Neural cell (in vitro differentiated cells): ENCODE data around the gene SCUBE2. TPM values are rescaled to one million over a fixed set of nuclear protein-coding genes. Genes with fewer than 3 reads are reported as not detected.

Source experiments
- H2AFZ ChIP-seq: fragments of 200-600, 300-800 bp; sonication (generic), shearing (Covaris generic); 2 replicates; pipeline ENCODE4 v1.6.0; 2014; ENCODE audit warnings: low read depth, mild to moderate bottlenecking, antibody characterized with exemption, low read length, moderate library complexity
- H3F3A ChIP-seq: fragments of 200-600 bp; shearing (Covaris generic); 2 replicates; pipeline ENCODE4 v1.6.1; 2016; ENCODE audit warnings: mild to moderate bottlenecking, moderate library complexity, mixed read lengths, antibody characterized with exemption, low read length; ENCODE audit not compliant: insufficient read depth, poor library complexity, severe bottlenecking
- H3K27ac ChIP-seq: fragments of 200-600, 300-800 bp; sonication (generic), shearing (Covaris generic); 2 replicates; pipeline ENCODE4 v1.5.1; 2014; ENCODE audit warnings: mild to moderate bottlenecking, low read length, moderate library complexity
- H3K27me3 ChIP-seq: fragments of 300-800, 200-600 bp; sonication (generic), shearing (Covaris generic); 2 replicates; pipeline ENCODE4 v1.6.0; 2014; ENCODE audit warnings: mild to moderate bottlenecking, low read depth, low read length, moderate library complexity; ENCODE audit not compliant: insufficient read depth
- H3K36me3 ChIP-seq: fragments of 300-800, 200-600 bp; sonication (generic), shearing (Covaris generic); 2 replicates; pipeline ENCODE4 v1.5.1; 2014; ENCODE audit warnings: mild to moderate bottlenecking, antibody characterized with exemption, low read length, moderate library complexity; ENCODE audit not compliant: insufficient read depth
- H3K4me2 ChIP-seq: fragments of 300-800, 200-600 bp; sonication (generic), shearing (Covaris generic); 2 replicates; pipeline ENCODE4 v1.6.0; 2014; ENCODE audit warnings: mild to moderate bottlenecking, low read length
- H3K4me3 ChIP-seq: fragments of 300-800, 200-600 bp; sonication (generic), shearing (Covaris generic); 2 replicates; pipeline ENCODE4 v1.5.1; 2014; ENCODE audit warnings: mild to moderate bottlenecking, low read length, moderate library complexity
- H3K79me2 ChIP-seq: fragments of 200-600 bp; shearing (Covaris generic); replicated peaks from 2 replicates; pipeline ENCODE4 v1.6.0; 2014; ENCODE audit warnings: mild to moderate bottlenecking, low read length, moderate library complexity; ENCODE audit not compliant: insufficient read depth
- H3K9ac ChIP-seq: fragments of 300-800, 200-600 bp; sonication (generic), shearing (Covaris generic); 2 replicates; pipeline ENCODE4 v1.6.1; 2016; ENCODE audit warnings: mild to moderate bottlenecking, low read length, mixed read lengths
- H3K9me2 ChIP-seq: fragments of 200-600 bp; shearing (Covaris generic); 2 replicates; pipeline ENCODE4 v1.6.1; 2016; ENCODE audit warnings: mild to moderate bottlenecking, low read length, mixed read lengths; ENCODE audit not compliant: insufficient read depth
- H3K9me3 ChIP-seq: fragments of 200-600, 300-800 bp; sonication (generic), shearing (Covaris generic); 2 replicates; pipeline ENCODE4 v1.6.1; 2016; ENCODE audit warnings: mild to moderate bottlenecking, mixed run types, low read length, moderate library complexity, mixed read lengths
- H4K20me1 ChIP-seq: fragments of 200-600 bp; shearing (Covaris generic); 2 replicates; pipeline ENCODE4 v1.6.1; 2016; ENCODE audit warnings: mild to moderate bottlenecking, mixed run types; ENCODE audit not compliant: insufficient read depth
- CTCF ChIP-seq: fragments of 450-650 bp; IDR thresholded peaks from 2 replicates; pipeline ENCODE4 v1.5.1; 2014; ENCODE audit warnings: antibody characterized with exemption, mild to moderate bottlenecking, moderate library complexity; ENCODE audit not compliant: poor library complexity, severe bottlenecking
- EP300 ChIP-seq: fragments of 450-650 bp; conservative IDR thresholded peaks from 2 replicates; pipeline ENCODE4 v1.6.1; 2014; ENCODE audit warnings: antibody characterized with exemption, mild to moderate bottlenecking, moderate library complexity; ENCODE audit not compliant: poor library complexity, severe bottlenecking
- EZH2 ChIP-seq: fragments of 200-600, 300-800 bp; shearing (Covaris generic), sonication (generic); IDR thresholded peaks from 2 replicates; pipeline ENCODE4 v1.6.1; 2014; ENCODE audit warnings: antibody characterized with exemption, low read length, borderline replicate concordance, mild to moderate bottlenecking; ENCODE audit not compliant: insufficient read depth, poor library complexity, severe bottlenecking
- MXI1 ChIP-seq: fragments of 450-650 bp; conservative IDR thresholded peaks from 2 replicates; pipeline ENCODE4 v1.6.1; 2014; ENCODE audit warnings: antibody characterized with exemption, mild to moderate bottlenecking; ENCODE audit not compliant: poor library complexity, severe bottlenecking
- POLR2AphosphoS5 ChIP-seq: IDR thresholded peaks from 2 replicates; pipeline ENCODE4 v1.6.1; 2012
- RAD21 ChIP-seq: fragments of 450-650 bp; conservative IDR thresholded peaks from 2 replicates; pipeline ENCODE4 v1.6.1; 2014; ENCODE audit warnings: antibody characterized with exemption, mild to moderate bottlenecking, moderate library complexity
- REST ChIP-seq: IDR thresholded peaks from 2 replicates; pipeline ENCODE4 v1.6.1; 2012; ENCODE audit warnings: borderline replicate concordance
- SMC3 ChIP-seq: fragments of 450-650 bp; conservative IDR thresholded peaks from 2 replicates; pipeline ENCODE4 v1.6.1; 2014; ENCODE audit warnings: antibody characterized with exemption, mild to moderate bottlenecking, moderate library complexity; ENCODE audit not compliant: poor library complexity
- TAF1 ChIP-seq: IDR thresholded peaks from 2 replicates; pipeline ENCODE4 v1.6.1; 2012; ENCODE audit warnings: low read depth
- polyA plus RNA-seq: library from polyadenylated mRNA; depleted of rRNA; stranded (reverse); fragments of >200 nt; gene quantifications from 2 replicates; pipeline ENCODE4 v1.2.3, GENCODE V29; 2014

The SCUBE2 gene
- polyA plus RNA-seq, 1 donor from 2014 or later, result 2.6 TPM

GRCh38 chr11:9071692-9072091, 19.7 kb downstream of the SCUBE2 start:
- TF ChIP-seq EZH2, result no peak
- TF ChIP-seq POLR2AphosphoS5, result no peak
- TF ChIP-seq CTCF, result no peak
- TF ChIP-seq SMC3, result no peak
- TF ChIP-seq REST, result no peak
- TF ChIP-seq MXI1, result no peak
- TF ChIP-seq RAD21, result no peak
- TF ChIP-seq EP300, result no peak
- TF ChIP-seq TAF1, result no peak
- Histone ChIP-seq H3K9me3 (no peaks in the 10 kb centered on the region), H3F3A (no peaks in the 10 kb centered on the region), H3K27ac (no peak overlapping the region), H2AFZ (no peak overlapping the region), H3K4me2 (no peak overlapping the region), H3K27me3 (no peaks in the 10 kb centered on the region), H3K36me3 (no peaks in the 10 kb centered on the region), H4K20me1 (no peaks in the 10 kb centered on the region), H3K79me2 (no peaks in the 10 kb centered on the region), H3K9ac (no peak overlapping the region), H3K9me2 (no peaks in the 10 kb centered on the region), H3K4me3 (no peak overlapping the region)

- H3K27ac ChIP-seq, result no peak overlapping the region
- no peak overlapping the region for H3K4me3 ChIP-seq
- H3K79me2 ChIP-seq, result no peaks in the 10 kb centered on the region
- H2AFZ ChIP-seq, result no peak overlapping the region
- H3K9me2 ChIP-seq, result no peaks in the 10 kb centered on the region
- H3F3A ChIP-seq, result no peaks in the 10 kb centered on the region
- no peaks in the 10 kb centered on the region for H3K36me3 ChIP-seq
- H3K9ac ChIP-seq, result no peak overlapping the region
- H3K27me3 ChIP-seq, result no peaks in the 10 kb centered on the region
- no peaks in the 10 kb centered on the region for H3K9me3 ChIP-seq
- H3K4me2 ChIP-seq, result no peak overlapping the region
- H4K20me1 ChIP-seq, result no peaks in the 10 kb centered on the region
- TF ChIP-seq REST (no peak), POLR2AphosphoS5 (no peak)
These were observed 20.5 kb downstream of the SCUBE2 start for GRCh38 chr11:9070749-9071491.
